GM12878 (cell line): ENCODE results near the gene PRKN. TPM values are rescaled to one million over a fixed set of nuclear protein-coding genes. Genes with fewer than 3 reads are reported as not detected.
"Not testable (repeated sequence)": the region's sequence is repeated elsewhere in the genome, so short reads cannot be mapped to it uniquely, and the experiment has no call there.

Experiments
- ATAC-seq: fragments of 200-7000 bp; cut with Tn5 transposase; 3 replicates; pipeline ENCODE4 v1.9.1; 2020; ENCODE audit warnings: mild to moderate bottlenecking, moderate library complexity
- BruUV-seq: library from RNA; stranded (reverse); fragments of 400-500 nt; replicated peaks from 2 replicates; lab custom pipeline; 2021; lab: Mats Ljungman, UMichigan
- CTCF ChIA-PET: fragments of 300-600 bp; sonication (Branson Sonifier 250); formaldehyde crosslinking; extraction: SDS; loops from one replicate; lab custom pipeline; 2021; ENCODE audit warnings: inconsistent platforms; lab: Yijun Ruan, JAX
- POLR2A ChIA-PET: fragments of 350-600 bp; formaldehyde crosslinking; extraction: SDS; loops from one replicate; lab custom pipeline; 2021; ENCODE audit warnings: inconsistent platforms; lab: Charles Lee
- RAD21 ChIA-PET: fragments of 300-600 bp; sonication (Branson Sonifier 250); formaldehyde crosslinking; loops from one replicate; lab custom pipeline; 2023; ENCODE audit warnings: antibody characterized with exemption; ENCODE audit not compliant: unreplicated experiment; lab: Charles Lee
- SMC1A ChIA-PET: fragments of 300-600 bp; sonication (Branson Sonifier 250); formaldehyde crosslinking; loops from one replicate; lab custom pipeline; 2023; ENCODE audit not compliant: unreplicated experiment, uncharacterized antibody; lab: Charles Lee
- DNase-seq: peaks from one replicate; pipeline ENCODE4 v3.0.0-alpha.2; 2011; ENCODE audit warnings: low read depth, low spot score
- FAIRE-seq: peaks from 3 replicates; lab custom pipeline; 2011; peaks lifted over from hg19 to GRCh38; lab: Jason Lieb, UNC
- H2AFZ ChIP-seq: 2 replicates; pipeline ENCODE4 v1.6.0; 2011; ENCODE audit warnings: low read depth, low read length, control low read depth; ENCODE audit not compliant: control insufficient read depth
- H3K27ac ChIP-seq: 2 replicates; pipeline ENCODE4 v1.5.1; 2011; ENCODE audit warnings: control low read depth; ENCODE audit not compliant: control insufficient read depth, insufficient read depth
- H3K27me3 ChIP-seq, 2 experiments: replicated peaks in 1 of 2; 2 replicates each; pipeline versions ENCODE4 v1.6.0 to v1.6.1; 2011; ENCODE audit warnings: low read length in 1 of 2; ENCODE audit not compliant: control insufficient read depth in 2 of 2, insufficient read depth in 2 of 2
- H3K36me3 ChIP-seq, 2 experiments: 2 replicates each; pipeline ENCODE4 v1.5.1; 2011; ENCODE audit warnings: low read length in 1 of 2; ENCODE audit not compliant: control insufficient read depth in 2 of 2, insufficient read depth in 2 of 2
- H3K4me1 ChIP-seq: 2 replicates; pipeline ENCODE4 v1.6.1; 2011; ENCODE audit warnings: mild to moderate bottlenecking, low read length, moderate library complexity, mixed read lengths; ENCODE audit not compliant: control insufficient read depth, insufficient read depth
- H3K4me2 ChIP-seq: 2 replicates; pipeline ENCODE4 v1.6.0; 2011; ENCODE audit warnings: control low read depth; ENCODE audit not compliant: control insufficient read depth, insufficient read depth
- H3K4me3 ChIP-seq: fragments of 200-600 bp; sonication (generic); 2 replicates; pipeline ENCODE4 v1.5.1; 2016
- H3K79me2 ChIP-seq: 2 replicates; pipeline ENCODE4 v1.6.0; 2011; ENCODE audit warnings: low read length; ENCODE audit not compliant: control insufficient read depth, insufficient read depth
- H3K9ac ChIP-seq: 2 replicates; pipeline ENCODE4 v1.8.0; 2011; ENCODE audit warnings: low read length, control low read depth, mixed read lengths; ENCODE audit not compliant: control insufficient read depth, insufficient read depth
- H3K9me3 ChIP-seq: replicated peaks from 3 replicates; pipeline ENCODE4 v1.5.1; 2011; ENCODE audit warnings: mild to moderate bottlenecking, low read length; ENCODE audit not compliant: control insufficient read depth, insufficient read depth
- H4K20me1 ChIP-seq: 2 replicates; pipeline ENCODE4 v1.6.0; 2011; ENCODE audit not compliant: control insufficient read depth, insufficient read depth
- HDAC6 ChIP-seq: fragments of 200-600 bp; sonication (generic); IDR thresholded peaks from one replicate; pipeline ENCODE4 v1.8.0; 2017; ENCODE audit warnings: antibody characterized with exemption; ENCODE audit not compliant: unreplicated experiment
- MAX ChIP-seq: IDR thresholded peaks from 2 replicates; pipeline ENCODE4 v1.6.1; 2012; ENCODE audit warnings: low read depth, low read length, improper control_type of control experiment
- NR2C2 ChIP-seq: IDR thresholded peaks from 2 replicates; pipeline ENCODE4 v1.6.1; 2011; ENCODE audit warnings: borderline replicate concordance, low read depth; ENCODE audit not compliant: control insufficient read depth, insufficient read length
- PBX3 ChIP-seq: IDR thresholded peaks from 2 replicates; pipeline ENCODE4 v1.6.1; 2011; ENCODE audit warnings: mild to moderate bottlenecking, low read depth, low read length, moderate library complexity; ENCODE audit not compliant: insufficient replicate concordance
- POU2F2 ChIP-seq: IDR thresholded peaks from 3 replicates; pipeline ENCODE4 v1.6.1; 2011; ENCODE audit warnings: low read depth, mild to moderate bottlenecking, low read length, borderline replicate concordance
- RELA ChIP-seq: fragments of 450-650 bp; IDR thresholded peaks from 2 replicates; pipeline ENCODE4 v1.8.0; 2014; ENCODE audit warnings: borderline replicate concordance; ENCODE audit not compliant: partially characterized antibody
- SUZ12 ChIP-seq: fragments of 200-600 bp; sonication (generic); IDR thresholded peaks from one replicate; pipeline ENCODE4 v1.6.1; 2018; ENCODE audit warnings: antibody characterized with exemption, mild to moderate bottlenecking; ENCODE audit not compliant: unreplicated experiment
- ZBED1 ChIP-seq: IDR thresholded peaks from 2 replicates; pipeline ENCODE4 v1.6.1; 2016; ENCODE audit warnings: borderline replicate concordance
- WGBS: methylation state at CpG from one replicate; pipeline ENCODE4 v1.1.6; 2016; ENCODE audit warnings: low lambda C conversion rate; ENCODE audit not compliant: insufficient replicate concordance, insufficient coverage; ENCODE audit errors: missing lambda C conversion rate; 5-methylcytosine and 5-hydroxymethylcytosine counted together
- in situ Hi-C: fragments of 300-500 bp; cut with MboI; formaldehyde crosslinking; loops from 9 replicates; pipeline ENCODE4 v1.14.3; 2018; ENCODE audit warnings: mixed read lengths
- intact Hi-C: fragments of 100-400 bp; cut with micrococcal nuclease; formaldehyde crosslinking; loops from one replicate; pipeline ENCODE4 v1.14.2; 2022; ENCODE audit not compliant: unreplicated experiment
- polyA plus RNA-seq, 11 experiments: library from polyadenylated mRNA; depleted of rRNA in 4 of 11; unstranded in 6 of 11; stranded (reverse) in 5 of 11; fragments of >200 nt; fragmentation: Nextera tagmentation in 4 of 11; fragmentation: Illumina TruSeq in 1 of 11; extraction: Ambion mirVana in 4 of 11; extraction: Trizol in 1 of 11; gene quantifications; 1 replicate in 1 of 11; 2 replicates in 10 of 11; pipeline versions ENCODE4 v1.2.1 to v1.2.3, GENCODE V29; 2011 to 2016; ENCODE audit warnings: inconsistent platforms in 2 of 11, missing spikeins in 2 of 11, low read depth in 1 of 11
- total RNA-seq, 4 experiments: library from RNA; depleted of rRNA in 3 of 4; stranded (reverse); fragments of >200 nt in 3 of 4; fragmentation: Illumina TruSeq in 1 of 4; extraction: Trizol in 1 of 4; gene quantifications; 2 replicates each; pipeline versions ENCODE4 v1.2.1 to v1.2.3, GENCODE V29; 2013 to 2021

PRKN gene
- total and polyA plus RNA-seq, 10 of the 15 experiments (the other 5 are each of a cell fraction or from before 2014, with no cell fraction given): 0.06 to 0.09 TPM; not detected in 8

- not testable (repeated sequence) for ATAC-seq, H3K9ac ChIP-seq
Observed at GRCh38 chr6:162678896-162679295, 48.7 kb downstream of the PRKN start.

GRCh38 chr6:162675503-162675902 lies 52.1 kb downstream of the PRKN start:
- no TSS peak for BruUV-seq
- no peak for DNase-seq
- Histone ChIP-seq H4K20me1 (no peaks in the 10 kb centered on the region), H3K27ac (no peak overlapping the region), H3K4me2 (no peak overlapping the region), H2AFZ (no peak overlapping the region), H3K9ac (no peak overlapping the region), H3K36me3 (no peaks in the 10 kb centered on the region), H3K4me1 (no peaks in the 10 kb centered on the region), H3K27me3 (no peaks in the 10 kb centered on the region), H3K9me3 (no peaks in the 10 kb centered on the region), H3K4me3 (no peak overlapping the region), H3K79me2 (no peaks in the 10 kb centered on the region)
- ChIA-PET SMC1A (no interaction called here), RAD21 (interaction anchor here (1.0 kb wide), 1 partner anchor 130 kb away, joined by 3 read pairs; no protein-coding TSS in a partner anchor), CTCF (no interaction called here), POLR2A (no interaction called here)
- no peak for FAIRE-seq
- TF ChIP-seq HDAC6: no peak
- TF ChIP-seq ZBED1: no peak
- TF ChIP-seq NR2C2: no peak
- TF ChIP-seq RELA: no peak
- TF ChIP-seq MAX: no peak
- no peak for TF ChIP-seq SUZ12
- TF ChIP-seq POU2F2: no peak
- TF ChIP-seq PBX3: no peak
- intact Hi-C loops: no loop called here
- no peak for ATAC-seq
- in situ Hi-C loops: no loop called here

More at GRCh38 chr6:162678896-162679295, 48.7 kb downstream of the PRKN start:
- H2AFZ ChIP-seq, DNase-seq, SMC1A ChIA-PET, H3K36me3 ChIP-seq, H3K4me1 ChIP-seq, RAD21 ChIA-PET, H4K20me1 ChIP-seq, H3K9me3 ChIP-seq, BruUV-seq, H3K4me3 ChIP-seq, H3K27ac ChIP-seq, in situ Hi-C loops, CTCF ChIA-PET, H3K27me3 ChIP-seq, H3K4me2 ChIP-seq, POLR2A ChIA-PET, intact Hi-C loops, FAIRE-seq, H3K79me2 ChIP-seq: not testable (repeated sequence)
- WGBS: 25% methylated on average over 7 of the region's 7 CpGs
